IPS-NIHi11 (cell line): ENCODE results near the gene ANKDD1A.

Experiments
- DNase-seq: peaks from one replicate; pipeline ENCODE4 v3.0.0; 2012; ENCODE audit warnings: mixed read lengths, low spot score

ANKDD1A gene

DNA sequence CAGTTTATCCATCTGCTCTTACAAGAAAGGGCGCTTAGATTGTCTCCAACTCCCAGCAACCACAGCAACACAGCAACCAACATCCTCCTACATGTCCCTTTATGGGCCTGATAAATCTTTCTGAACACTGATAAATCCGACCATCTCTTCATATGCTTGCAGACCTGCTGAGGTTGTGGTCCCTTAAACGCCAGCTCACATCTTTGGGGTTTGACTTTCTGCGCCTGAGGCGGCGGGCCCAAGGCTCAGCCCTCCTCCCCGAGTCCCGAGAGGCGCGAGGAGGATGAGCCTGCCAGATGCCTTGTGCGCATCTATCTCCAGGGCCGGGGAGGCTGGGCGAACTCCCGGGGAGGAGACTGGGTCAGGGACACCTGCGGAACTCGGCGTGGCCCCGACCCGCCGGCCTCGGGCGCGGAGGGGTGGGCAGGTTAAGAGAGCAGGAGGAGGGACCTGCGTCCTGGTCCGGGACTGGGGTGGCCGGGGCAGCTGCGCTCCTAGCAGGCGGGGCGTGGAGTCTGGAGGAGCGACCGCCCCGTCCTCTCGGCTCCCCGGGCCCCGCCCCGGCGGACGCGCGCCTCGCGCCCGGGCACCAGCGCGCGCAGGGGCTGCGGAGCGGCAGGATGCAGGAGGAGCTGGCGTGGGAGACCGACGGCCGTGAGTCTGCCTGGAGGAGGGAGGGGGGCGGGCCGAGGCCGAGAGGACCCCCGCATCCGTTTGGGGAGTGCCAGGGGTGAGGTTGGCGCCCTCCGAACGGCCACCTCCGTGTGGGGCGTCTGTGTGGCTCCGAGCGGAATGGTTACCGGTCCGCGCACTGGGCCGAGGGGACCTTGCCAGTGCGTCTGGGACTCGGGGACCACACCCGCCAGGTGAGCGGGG, at the start of gene ANKDD1A:
ANKDD1A (plus strand) TSS at position 592 of the 876 bp plus-strand sequence; CDS start at position 621, 29 bp downstream.
- DNase-seq = peak; percentile 96

DNA sequence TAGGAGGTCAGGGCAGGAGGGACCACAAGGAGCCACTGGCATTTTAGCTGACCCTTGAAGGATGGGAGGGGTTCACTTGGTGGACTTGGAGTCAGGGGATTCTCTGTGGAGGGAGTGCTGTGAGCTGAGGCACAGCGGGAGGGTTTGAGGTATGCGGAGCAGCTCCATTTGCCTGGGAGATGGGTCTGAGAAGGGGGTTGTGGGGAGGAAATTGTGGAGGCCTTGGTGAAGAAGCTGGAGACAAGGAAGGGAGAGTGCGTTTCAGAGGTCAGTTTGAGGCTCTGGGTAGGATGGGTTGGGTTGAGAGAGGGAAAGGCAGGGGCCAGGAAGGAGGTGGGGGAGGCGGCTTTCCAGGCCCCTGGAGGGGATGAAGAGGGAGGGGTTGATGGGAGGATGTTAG, 49.7 kb upstream of the ANKDD1A start:
- no peak for DNase-seq

DNA sequence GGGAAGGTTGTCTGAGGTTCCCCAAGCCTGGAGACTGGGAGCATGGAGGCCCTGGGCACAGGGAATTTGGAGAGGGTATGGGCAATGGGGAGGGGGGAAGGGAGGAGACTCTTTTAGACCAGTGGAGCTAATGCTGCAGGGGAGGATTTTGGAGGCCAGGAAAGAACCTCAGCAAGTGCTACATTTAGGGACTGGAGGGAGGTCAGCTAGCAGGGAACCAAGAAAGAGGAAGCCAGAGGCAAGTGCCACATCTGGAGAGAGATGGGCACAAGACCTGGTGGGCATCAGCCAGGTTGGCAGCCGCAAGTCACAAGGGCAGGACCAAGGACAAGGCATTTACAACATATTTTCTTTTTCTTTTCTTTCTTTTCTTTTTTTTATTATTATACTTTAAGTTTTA, 49.3 kb upstream of the ANKDD1A start:
- DNase-seq = no peak

DNA sequence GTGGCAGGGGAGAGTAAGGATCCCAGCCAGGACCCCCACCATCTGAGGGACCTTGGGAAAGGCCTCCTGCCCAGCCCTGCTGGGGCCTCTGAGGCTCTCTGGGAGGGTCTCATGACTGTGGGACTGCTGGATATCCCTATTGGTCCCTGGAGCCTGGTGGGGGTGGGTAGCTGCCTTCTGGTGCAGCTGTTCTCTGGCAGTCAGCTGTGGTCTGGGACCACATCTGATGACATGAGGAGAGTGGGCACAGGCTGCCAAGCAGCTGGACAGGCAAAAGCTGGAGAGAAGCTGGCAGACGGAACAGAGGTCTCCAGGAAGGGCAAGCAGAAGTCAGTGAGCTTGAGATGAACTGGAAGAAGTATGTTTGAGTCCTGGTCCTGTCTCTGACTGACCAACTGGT, 47.6 kb upstream of the ANKDD1A start:
- no peak for DNase-seq

DNA sequence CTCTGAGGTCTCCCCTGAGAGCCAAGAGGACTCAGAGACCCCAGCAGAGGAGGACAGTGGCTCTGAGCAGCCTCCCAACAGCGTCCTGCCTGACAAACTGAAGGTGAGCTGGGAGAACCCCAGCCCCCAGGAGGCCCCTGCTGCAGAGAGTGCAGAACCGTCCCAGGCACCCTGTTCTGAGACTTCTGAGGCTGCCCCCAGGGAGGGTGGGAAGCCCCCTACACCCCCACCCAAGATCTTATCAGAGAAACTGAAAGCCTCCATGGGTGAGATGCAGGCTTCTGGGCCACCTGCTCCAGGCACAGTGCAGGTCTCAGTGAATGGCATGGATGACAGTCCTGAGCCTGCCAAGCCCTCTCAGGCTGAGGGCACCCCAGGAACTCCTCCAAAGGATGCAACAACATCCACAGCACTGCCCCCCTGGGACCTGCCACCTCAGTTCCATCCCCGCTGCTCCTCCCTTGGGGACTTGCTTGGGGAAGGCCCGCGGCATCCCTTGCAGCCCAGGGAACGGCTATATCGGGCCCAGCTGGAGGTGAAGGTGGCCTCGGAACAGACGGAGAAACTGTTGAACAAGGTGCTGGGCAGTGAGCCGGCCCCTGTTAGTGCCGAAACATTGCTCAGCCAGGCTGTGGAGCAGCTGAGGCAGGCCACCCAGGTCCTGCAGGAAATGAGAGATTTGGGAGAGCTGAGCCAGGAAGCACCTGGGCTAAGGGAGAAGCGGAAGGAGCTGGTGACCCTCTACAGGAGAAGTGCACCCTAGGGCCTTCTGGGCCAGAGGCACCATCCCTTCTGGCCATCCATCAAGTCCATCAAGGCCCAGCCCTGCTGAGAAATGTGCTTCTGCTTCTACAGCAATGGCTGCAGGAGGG, 46.3 kb upstream of the ANKDD1A start:
- no peak for DNase-seq

DNA sequence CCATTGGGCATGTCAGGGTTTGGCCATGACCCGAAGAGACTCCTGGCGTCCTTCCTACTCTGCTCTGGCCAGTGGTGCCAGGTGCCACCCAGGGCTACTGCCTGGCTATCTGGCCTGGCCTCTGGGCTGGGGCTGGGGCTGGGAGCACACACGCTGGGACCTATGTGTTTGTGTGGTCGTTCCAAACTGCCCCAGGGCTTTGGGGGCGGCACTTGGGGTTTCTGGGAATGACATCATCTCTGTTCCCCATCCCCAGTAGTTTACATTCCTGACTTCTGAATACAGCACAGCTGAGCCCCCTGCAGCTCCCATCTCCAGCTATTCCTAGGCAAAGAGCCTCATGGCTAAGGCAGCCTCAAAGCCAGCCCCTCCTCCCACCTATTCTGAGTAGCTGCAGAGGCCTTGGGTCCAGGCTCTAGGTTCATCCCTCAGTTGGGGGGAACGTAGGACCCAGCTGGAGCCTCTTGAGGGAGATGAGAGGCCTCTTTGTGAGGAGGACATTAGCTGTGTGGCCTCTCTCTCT, 45.6 kb upstream of the ANKDD1A start:
- peak; percentile 65 for DNase-seq

DNA sequence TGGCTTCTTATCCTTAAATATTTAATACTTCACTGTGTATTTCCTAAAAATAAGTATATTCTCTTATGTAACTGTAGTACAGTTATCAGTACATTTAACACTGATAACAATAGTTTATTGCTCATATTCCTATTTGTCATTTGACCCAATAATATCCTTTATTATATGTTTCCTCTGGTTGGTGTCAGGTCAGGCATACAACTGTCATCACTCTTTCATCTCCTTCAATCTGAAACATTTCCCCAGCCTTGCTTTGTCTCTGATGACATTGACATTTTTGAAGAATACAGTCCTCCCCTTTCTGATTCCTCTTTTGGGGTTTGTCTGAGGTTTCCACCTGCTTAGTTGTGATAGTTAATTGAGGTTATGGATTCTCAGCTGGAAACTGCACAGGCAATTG, 42.2 kb upstream of the ANKDD1A start:
- no peak for DNase-seq

DNA sequence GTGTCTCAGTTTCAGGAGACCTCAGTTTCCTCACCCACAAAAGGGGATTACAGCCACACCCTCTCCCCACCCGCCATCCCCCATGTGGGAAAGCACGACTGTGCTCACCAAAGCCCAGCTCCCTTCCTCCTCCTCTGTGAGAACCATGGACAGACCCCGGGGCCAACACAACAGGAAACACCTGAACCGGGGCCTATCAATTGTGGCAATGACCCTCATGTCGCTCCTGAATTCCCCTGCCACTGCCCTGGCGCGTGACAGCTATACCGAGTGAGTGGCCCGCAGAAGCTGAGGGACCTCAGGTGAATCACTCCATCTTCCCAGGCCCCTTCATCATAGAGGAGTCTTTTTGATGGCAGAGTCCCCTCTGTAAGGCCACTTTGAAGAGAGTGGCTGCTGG, 41.3 kb upstream of the ANKDD1A start:
- no peak for DNase-seq

DNA sequence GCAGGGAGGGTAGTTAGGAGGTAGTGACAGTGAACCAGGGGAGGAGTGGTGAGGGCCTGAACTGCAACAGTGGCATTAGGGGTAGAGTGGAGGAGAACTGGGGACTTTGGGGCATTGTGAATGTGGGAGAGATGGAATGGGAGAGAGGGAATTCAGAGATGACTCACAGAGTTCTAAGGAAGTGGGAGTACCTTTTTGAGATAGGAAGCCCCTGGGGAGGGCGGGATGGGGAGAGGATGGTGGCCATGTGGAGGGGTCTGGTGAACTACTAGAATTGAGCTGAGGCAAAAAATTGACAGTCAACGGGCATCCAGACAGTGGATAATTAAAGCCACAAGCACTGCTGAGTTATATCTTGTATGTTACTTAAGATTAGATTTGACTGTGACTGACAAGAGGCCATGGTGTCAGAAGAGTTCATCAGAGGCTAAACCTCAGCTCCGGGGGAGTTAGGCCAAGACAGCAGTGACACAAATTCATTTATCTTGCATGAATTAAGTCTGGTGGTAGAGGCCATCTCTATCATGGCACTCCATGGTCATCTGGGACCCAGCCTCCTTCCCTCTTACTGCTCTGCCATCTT, 36.0 kb upstream of the ANKDD1A start:
- no peak for DNase-seq

DNA sequence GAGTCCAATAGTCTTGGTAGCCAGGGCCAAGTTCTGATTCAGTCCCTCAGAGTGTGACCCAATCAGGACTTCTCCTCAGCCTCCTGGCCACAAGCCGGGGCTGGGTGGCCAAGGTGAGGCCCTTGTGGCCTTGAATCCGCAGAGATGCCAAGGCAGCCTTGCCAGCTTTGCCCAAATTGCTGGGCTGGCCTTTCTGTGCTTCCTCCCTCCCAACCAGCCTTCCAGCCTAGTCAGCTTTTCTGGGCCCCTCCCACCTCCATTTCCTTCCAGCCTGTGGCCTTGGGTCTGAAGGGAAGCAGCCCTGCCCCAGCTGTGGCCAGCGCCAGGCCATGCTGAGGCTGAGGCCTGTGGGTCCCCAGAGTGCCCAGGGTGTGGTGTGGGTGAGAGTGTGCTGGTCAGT, 34.3 kb upstream of the ANKDD1A start:
- peak; percentile 46 for DNase-seq

DNA sequence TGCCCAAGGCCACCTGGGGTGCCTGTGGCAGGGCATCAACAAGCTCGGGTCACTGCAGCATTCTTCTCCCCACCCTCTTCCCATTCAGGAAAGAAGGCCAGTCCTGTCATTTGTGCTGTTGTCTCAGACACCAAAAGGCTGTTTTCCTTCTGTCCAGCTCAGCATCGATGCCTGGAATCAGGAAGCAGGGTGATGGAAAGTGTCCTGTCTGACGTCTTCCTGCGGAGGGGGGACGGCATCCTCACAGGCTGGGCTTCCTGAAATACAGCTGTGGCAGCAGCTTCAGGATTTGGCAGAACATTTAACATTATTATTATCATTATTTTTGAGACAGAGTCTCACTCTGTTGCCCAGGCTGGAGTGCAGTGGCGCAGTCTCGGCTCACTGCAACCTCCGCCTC, 33.0 kb upstream of the ANKDD1A start:
- DNase-seq = no peak

DNA sequence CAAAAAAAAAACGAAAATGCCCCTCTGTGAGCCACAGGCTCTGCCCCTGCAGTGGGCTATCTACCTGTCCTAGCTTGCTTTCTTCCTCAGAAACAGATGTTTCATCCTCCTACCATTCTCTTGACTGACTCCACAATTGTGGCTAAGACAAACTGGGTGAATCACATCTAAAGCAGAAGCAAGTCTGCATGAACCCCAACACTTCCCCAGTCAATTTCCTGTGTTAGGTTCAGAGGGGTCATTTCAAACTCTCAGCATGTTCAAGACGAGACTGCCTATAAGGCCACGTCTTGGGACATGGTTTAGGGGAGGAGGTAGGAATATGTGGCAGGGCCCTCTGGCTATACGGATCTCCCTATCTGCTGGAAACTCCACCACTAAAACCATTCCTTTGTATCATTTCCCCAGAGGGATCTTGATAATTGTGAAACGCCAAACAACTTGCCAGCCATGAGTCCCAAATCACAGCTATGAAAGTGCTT, 28.6 kb upstream of the ANKDD1A start:
- DNase-seq = no peak

DNA sequence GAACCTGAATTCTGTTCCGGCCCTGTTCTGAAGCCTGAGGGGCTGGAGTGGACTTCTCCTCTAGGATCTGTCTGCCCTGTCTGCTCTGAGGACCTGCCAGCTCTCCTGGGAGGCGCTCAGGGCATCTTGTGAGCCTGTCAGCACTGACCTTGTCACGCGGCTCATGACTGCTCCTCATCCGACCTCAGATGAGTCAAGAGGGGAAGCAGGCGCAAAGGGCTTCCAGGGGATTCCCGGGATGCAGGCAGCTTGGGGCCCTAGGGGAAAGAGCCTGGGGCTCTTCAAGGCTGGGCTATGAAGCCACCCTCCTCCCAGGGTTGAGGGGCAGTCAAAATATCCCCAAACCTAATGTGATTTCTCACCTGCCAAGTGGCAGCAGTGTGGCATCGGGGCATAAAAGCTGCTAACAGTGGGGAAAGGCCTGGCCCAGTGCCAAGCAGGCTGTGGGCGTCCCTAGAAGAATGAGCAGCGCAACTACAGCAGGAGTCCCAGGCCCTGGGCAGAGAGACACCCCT, 27.6 kb upstream of the ANKDD1A start:
- no peak for DNase-seq

DNA sequence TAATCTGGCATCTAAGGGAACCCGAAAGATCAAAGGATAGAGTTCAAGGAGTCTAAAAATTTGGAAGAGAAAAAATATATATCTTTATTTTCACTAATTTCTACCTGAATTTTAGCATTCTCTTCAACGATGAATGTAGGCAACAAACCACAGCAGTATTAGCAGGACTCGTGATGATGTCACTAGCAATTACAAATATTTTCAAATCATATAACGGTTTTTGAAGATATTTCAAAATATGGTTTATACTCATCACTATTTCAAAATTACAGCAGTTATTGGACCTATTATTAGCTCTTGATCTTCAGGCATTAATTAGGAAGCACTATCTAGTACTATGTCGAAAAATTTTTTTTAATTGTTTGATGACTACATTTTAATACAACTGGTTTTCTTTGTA, 27.0 kb upstream of the ANKDD1A start:
- DNase-seq = no peak

DNA sequence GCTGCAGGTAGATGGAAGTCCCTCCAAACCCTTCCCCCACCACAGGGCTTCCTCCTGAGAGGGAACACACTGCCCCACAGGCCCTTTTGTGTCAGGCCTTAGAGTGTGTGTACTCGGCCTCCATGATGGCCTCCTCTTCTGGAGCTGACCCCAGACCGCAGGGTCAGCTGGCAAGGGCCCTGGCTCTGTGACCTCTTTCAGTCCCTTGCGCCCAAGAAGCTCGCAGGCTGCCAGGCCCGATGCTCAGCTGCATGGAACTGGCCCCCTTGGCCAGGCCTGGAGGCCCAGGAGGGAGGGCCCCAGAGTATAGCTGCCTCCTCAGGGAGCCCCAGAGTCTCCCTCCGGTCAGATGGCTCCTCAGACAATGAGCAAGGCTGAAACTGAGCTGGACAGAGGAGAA, 23.4 kb upstream of the ANKDD1A start:
- DNase-seq = no peak

DNA sequence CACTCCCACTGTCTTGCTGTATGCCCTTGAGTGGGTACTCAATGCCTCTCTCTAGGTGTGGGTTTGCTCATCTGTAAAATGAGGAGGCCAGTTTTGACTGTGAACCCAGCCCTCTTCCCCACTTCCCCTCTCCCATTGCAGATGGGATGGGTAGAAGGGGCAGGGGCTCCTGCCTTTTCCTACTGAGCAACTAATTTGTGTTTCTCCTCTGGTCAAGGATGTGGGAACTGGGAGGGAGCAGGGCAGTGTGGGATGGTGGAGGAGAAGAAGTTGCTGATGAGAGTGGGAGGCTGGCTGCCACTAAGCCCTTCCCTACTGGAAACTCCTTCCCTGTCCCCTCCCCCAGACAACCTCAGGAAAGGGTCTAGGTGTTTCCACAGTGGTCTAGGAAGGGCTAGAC, 20.1 kb upstream of the ANKDD1A start:
- no peak for DNase-seq

DNA sequence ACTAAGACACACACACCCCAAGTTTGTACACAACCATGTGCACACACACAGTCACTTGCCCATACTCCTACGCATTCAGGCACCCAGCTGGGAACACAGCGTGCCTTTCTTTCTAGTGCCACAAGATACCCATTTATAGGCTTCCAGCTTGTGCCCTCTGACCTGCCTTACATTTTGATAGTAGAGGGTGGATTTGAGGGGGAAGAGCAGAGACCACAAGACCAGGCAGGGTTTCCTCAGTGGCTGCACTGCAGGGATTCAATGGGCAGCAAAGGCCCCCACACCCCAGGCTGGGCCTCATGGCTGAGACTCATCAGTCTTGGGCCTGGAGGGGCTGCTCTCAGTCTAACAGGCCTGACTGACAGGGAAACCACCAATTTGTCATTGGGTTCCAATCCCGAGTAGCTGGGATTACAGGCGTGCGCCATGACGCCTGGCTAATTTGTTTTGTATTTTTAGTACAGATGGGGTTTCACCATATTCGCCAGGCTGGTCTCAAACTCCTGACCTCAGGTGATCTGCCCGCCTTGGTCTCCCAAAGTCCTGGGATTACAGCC, 18.8 kb upstream of the ANKDD1A start:
- DNase-seq = no peak

DNA sequence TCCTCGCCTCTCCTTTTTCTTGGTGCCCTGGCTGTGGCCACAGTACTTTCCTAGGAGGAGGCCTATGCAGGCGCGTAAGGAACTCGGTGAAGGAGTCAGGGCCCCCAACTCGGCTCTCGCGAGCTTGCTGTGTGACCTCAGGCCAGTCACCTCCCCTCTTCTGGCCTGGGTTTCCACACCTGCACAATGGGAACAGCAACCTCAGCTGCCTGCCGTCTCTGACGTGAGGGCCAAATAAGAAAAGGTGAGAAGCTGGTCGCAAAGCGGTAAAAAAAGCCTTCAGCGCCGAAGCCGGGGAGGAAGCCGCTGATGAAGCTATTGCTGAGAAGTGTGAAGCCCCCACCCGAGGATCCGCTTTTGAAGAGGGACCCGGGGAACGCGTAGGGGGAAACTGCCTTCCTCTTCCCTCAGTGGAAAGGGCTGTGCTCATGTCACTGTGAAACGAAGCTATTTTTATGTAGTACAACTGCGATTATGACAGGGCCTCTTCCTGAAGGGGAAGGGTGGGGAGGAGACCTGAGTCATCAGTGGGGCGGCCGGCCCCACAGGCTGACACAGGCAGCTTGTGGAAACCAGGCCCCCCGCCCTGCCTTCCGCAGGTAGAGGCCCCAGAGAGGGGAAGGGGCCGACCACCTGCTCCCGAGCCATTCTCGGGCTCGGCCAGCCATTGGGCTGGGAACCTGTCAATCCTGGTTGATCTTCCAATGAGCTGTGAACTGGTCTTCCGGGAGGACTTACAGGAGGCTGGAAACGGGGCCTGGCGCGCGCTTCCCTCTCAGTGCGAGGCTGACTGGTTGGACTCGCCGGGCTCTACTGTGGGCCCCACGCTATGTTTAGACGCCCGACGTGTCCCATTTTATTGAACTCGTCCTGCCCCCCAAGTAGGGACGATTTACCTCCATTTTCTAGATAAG, 18.0 kb upstream of the ANKDD1A start:
- peak; percentile 91 for DNase-seq

DNA sequence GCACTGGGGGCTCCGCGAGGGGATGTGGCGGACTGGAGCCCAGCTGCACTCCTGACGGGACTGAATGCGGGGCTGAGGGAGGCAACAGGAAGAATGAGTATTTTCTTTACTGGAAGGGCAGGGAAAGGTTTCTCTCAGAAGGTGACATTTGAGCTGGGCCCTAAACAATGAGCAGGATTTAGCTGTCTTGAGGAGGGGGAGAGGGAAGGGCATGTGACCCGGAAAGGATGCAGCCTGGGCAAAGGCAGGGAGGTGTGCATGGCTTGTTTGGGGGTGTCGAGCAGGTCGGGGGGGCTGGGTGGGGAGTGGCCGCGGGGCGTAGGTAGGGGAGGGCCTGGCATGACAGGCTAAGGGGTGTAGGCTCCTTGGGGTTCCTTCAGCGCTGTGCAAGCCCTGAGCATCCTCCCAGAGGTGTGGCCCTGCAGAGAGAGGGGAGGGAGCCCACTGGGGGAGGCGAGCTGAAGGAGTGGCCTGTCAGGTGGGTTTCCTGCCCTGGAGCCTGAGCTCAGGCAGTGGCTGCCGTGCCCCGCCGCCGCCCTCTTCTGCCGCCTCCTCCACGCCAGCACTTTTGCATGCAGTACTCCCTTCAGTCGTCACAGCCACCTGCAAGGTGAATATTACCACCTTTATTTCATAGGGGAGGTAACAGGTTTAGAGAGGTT, 17.2 kb upstream of the ANKDD1A start:
- DNase-seq = peak; percentile 49
